RWPE1 (cell line): Measurements from ENCODE around the gene PGAP2.

Experiments used
- CTCF ChIA-PET: fragments of 350-600 bp; sonication (Branson Sonifier 250); formaldehyde crosslinking; extraction: SDS; loops from one replicate; lab custom pipeline; 2021; lab: Yijun Ruan, JAX
- POLR2A ChIA-PET: fragments of 400-600 bp; formaldehyde crosslinking; extraction: SDS; loops from one replicate; lab custom pipeline; 2020; ENCODE audit warnings: antibody characterized with exemption; ENCODE audit not compliant: low non-redundant PET; lab: Yijun Ruan, JAX
- DNase-seq: peaks from one replicate; pipeline ENCODE4 v3.0.0; 2012; ENCODE audit warnings: low spot score
- H3K27ac ChIP-seq: fragments of 450-650 bp; 2 replicates; pipeline ENCODE4 v1.5.1; 2017
- CTCF ChIP-seq: fragments of 450-650 bp; conservative IDR thresholded peaks from 2 replicates; pipeline ENCODE4 v1.5.1; 2017; ENCODE audit warnings: low read depth, mild to moderate bottlenecking

Gene PGAP2

GRCh38 chr11:3865388-3866193 is 57.2 kb downstream of the PGAP2 start:
- no peak for TF ChIP-seq CTCF
- peak; percentile 34 for DNase-seq
- POLR2A ChIA-PET = no interaction called here
- CTCF ChIA-PET = interaction anchor here (1.4 kb wide), 1 partner anchor 11 kb away, joined by 7 read pairs; the partner anchor contains the start of gene STIM1
- H3K27ac ChIP-seq = no peak overlapping the region

GRCh38 chr11:3866206-3866605 is 57.8 kb downstream of the PGAP2 start:
- ChIA-PET POLR2A (no interaction called here), CTCF (interaction anchor here (1.4 kb wide), 1 partner anchor 12 kb away, joined by 7 read pairs; the partner anchor contains the start of gene STIM1)
- no peak for DNase-seq
- TF ChIP-seq CTCF = no peak
- peak overlapping the region; percentile 53; the same call in 1 of the 2 replicates for H3K27ac ChIP-seq

- no peak overlapping the region for H3K27ac ChIP-seq
- DNase-seq = no peak
- TF ChIP-seq CTCF = no peak
- POLR2A ChIA-PET = no interaction called here
- CTCF ChIA-PET = no interaction called here
Measured at GRCh38 chr11:3866836-3867208, 58.5 kb downstream of the PGAP2 start.

- DNase-seq = no peak
- no peak overlapping the region for H3K27ac ChIP-seq
- ChIA-PET CTCF (interaction anchor here (0.6 kb wide), 1 partner anchor 38 kb away, joined by 4 read pairs; no protein-coding TSS in a partner anchor), POLR2A (no interaction called here)
- TF ChIP-seq CTCF = no peak
Measured at GRCh38 chr11:3867209-3868091, 59.1 kb downstream of the PGAP2 start.

- CTCF ChIA-PET = interaction anchor here (0.9 to 1.7 kb wide), 2 partner anchors 19 kb away, joined by 3 to 7 read pairs; partner anchors contain the start of gene STIM1
Measured at GRCh38 chr11:3873712-3874349, 65.5 kb downstream of the PGAP2 start.

More at GRCh38 chr11:3873712-3874349, 65.5 kb downstream of the PGAP2 start:
- no peak for DNase-seq
- no peak for TF ChIP-seq CTCF
- no peak overlapping the region for H3K27ac ChIP-seq
- POLR2A ChIA-PET = no interaction called here
